Stomach (tissue), 4 donors: ENCODE data around the gene EDARADD.

Experiments used
- CTCF ChIP-seq, 7 experiments: fragments of 450-650 bp in 4 of 7; fragments of 200-600 bp in 3 of 7; sonication (generic) in 3 of 7; IDR thresholded peaks; one replicate each; pipeline ENCODE4 v1.5.1; 2016 to 2019; ENCODE audit warnings: antibody characterized with exemption in 7 of 7, control low read depth in 2 of 7, mild to moderate bottlenecking in 1 of 7
- POLR2AphosphoS5 ChIP-seq, 3 donors: sonication (generic); formaldehyde crosslinking; IDR thresholded peaks; one replicate each; pipeline ENCODE4 v1.6.1; 2016; ENCODE audit warnings: antibody characterized with exemption in 3 of 3

GRCh38 chr1:236465959-236466303, 71.8 kb downstream of the EDARADD start:
- TF ChIP-seq CTCF (IDR thresholded peaks at IDR 0.05) (no peak), POLR2AphosphoS5 (IDR thresholded peaks at IDR 0.05) (no peak)
